Endodermal cell (in vitro differentiated cells): Measurements from ENCODE around the gene CHAT. TPM values are rescaled to one million over a fixed set of nuclear protein-coding genes. Genes with fewer than 3 reads are reported as not detected.

Source experiments
- DNase-seq: peaks from one replicate; pipeline ENCODE4 v3.0.0-alpha.2; 2017
- H3K27ac ChIP-seq: 2 replicates; pipeline ENCODE4 v1.5.1; 2013; ENCODE audit warnings: mild to moderate bottlenecking, low read depth, low read length, moderate library complexity
- H3K27me3 ChIP-seq: 2 replicates; pipeline ENCODE4 v1.6.1; 2013; ENCODE audit warnings: mild to moderate bottlenecking, low read length, moderate library complexity; ENCODE audit not compliant: insufficient read depth, control insufficient read depth, poor library complexity, severe bottlenecking
- H3K36me3 ChIP-seq: 2 replicates; pipeline ENCODE4 v1.7.0; 2013; ENCODE audit warnings: mild to moderate bottlenecking, low read length, moderate library complexity; ENCODE audit not compliant: control insufficient read depth, insufficient read depth
- H3K4me1 ChIP-seq: one replicate; pipeline ENCODE4 v1.7.0; 2013; ENCODE audit warnings: low read length; ENCODE audit not compliant: control insufficient read depth, insufficient read depth
- H3K4me3 ChIP-seq: 2 replicates; pipeline ENCODE4 v1.5.1; 2013; ENCODE audit warnings: mild to moderate bottlenecking, low read length, moderate library complexity
- H3K9ac ChIP-seq: 2 replicates; pipeline ENCODE4 v1.6.1; 2013; ENCODE audit warnings: mild to moderate bottlenecking, low read length, moderate library complexity; ENCODE audit not compliant: poor library complexity, severe bottlenecking; ENCODE audit errors: extremely low read depth
- H3K9me3 ChIP-seq: 2 replicates; pipeline ENCODE4 v1.6.1; 2013; ENCODE audit warnings: mild to moderate bottlenecking, low read length, moderate library complexity; ENCODE audit not compliant: control insufficient read depth
- H3K27ac Mint-ChIP-seq: 2 replicates; pipeline ENCODE4 v1.8.0; 2020; ENCODE audit warnings: mixed read lengths
- H3K27me3 Mint-ChIP-seq: 2 replicates; pipeline ENCODE4 v1.8.0; 2021; ENCODE audit warnings: mild to moderate bottlenecking, mixed read lengths; ENCODE audit not compliant: insufficient read depth
- H3K36me3 Mint-ChIP-seq: 2 replicates; pipeline ENCODE4 v1.8.0; 2020; ENCODE audit warnings: low read depth, mixed read lengths
- H3K4me1 Mint-ChIP-seq: 2 replicates; pipeline ENCODE4 v1.8.0; 2020; ENCODE audit warnings: mixed read lengths
- H3K4me3 Mint-ChIP-seq: 2 replicates; pipeline ENCODE4 v1.8.0; 2020; ENCODE audit warnings: mild to moderate bottlenecking, moderate library complexity, mixed read lengths
- H3K9me3 Mint-ChIP-seq: 2 replicates; pipeline ENCODE4 v1.8.0; 2020; ENCODE audit warnings: mild to moderate bottlenecking, mixed read lengths
- WGBS, 2 experiments: methylation state at CpG; one replicate each; pipeline versions ENCODE4 v1.1.5 to v1.1.7; 2013; ENCODE audit warnings: missing lambda C conversion rate in 2 of 2, mixed read lengths in 1 of 2; ENCODE audit not compliant: insufficient coverage in 1 of 2, insufficient read length in 1 of 2; 5-methylcytosine and 5-hydroxymethylcytosine counted together
- total RNA-seq, 2 donors: library from RNA; stranded (reverse); fragmentation: NEBNext Ultra II Directional in 1 of 2; extraction: Animal tissue kit (Norgen Biotek cat#: 25700) in 1 of 2; gene quantifications; 2 replicates in 1 of 2; 3 replicates in 1 of 2; pipeline ENCODE4 v1.2.1, GENCODE V29; 2021
- TF ChIP-seq, protein P1 (sequence below): fragments of 200-600 bp; sonication (generic); conservative IDR thresholded peaks from 2 replicates; pipeline ENCODE4 v1.5.0; 2021; ENCODE audit warnings: antibody characterized with exemption, mild to moderate bottlenecking

CHAT gene
- total RNA-seq, 2 donors from 2014 or later = not detected

DNA sequence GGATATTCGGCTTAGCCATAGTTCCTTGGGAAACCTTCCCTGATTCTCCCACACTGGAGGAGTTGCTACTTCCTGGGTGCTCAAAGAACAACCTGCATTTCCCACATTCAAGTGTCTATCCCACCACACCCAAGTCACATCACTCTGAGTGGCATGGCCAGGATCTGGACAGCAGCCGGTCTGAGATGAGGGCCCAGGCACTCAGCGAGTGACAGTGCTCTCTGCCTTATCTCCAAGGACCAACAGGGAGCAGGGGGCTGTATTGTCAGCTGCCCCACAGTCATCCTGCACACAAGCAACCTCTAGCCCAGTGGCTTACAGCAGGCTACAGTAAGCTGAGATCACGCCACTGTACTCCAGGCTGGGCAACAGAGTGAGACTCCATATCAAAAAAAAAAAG is 19.8 kb upstream of the CHAT start:
- no peaks in the 10 kb centered on the region for H3K36me3 ChIP-seq
- Mint-ChIP-seq H3K4me1 (no peaks in the 10 kb centered on the region), H3K27me3 (peaks cover 27% of the 10 kb centered on the region), H3K36me3 (no peaks in the 10 kb centered on the region), H3K27ac (no peak overlapping the region), H3K9me3 (no peaks in the 10 kb centered on the region), H3K4me3 (no peak overlapping the region)
- no peak overlapping the region for H3K9ac ChIP-seq
- TF ChIP-seq, protein P1, sequence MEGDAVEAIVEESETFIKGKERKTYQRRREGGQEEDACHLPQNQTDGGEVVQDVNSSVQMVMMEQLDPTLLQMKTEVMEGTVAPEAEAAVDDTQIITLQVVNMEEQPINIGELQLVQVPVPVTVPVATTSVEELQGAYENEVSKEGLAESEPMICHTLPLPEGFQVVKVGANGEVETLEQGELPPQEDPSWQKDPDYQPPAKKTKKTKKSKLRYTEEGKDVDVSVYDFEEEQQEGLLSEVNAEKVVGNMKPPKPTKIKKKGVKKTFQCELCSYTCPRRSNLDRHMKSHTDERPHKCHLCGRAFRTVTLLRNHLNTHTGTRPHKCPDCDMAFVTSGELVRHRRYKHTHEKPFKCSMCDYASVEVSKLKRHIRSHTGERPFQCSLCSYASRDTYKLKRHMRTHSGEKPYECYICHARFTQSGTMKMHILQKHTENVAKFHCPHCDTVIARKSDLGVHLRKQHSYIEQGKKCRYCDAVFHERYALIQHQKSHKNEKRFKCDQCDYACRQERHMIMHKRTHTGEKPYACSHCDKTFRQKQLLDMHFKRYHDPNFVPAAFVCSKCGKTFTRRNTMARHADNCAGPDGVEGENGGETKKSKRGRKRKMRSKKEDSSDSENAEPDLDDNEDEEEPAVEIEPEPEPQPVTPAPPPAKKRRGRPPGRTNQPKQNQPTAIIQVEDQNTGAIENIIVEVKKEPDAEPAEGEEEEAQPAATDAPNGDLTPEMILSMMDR = no peak
- H3K9me3 ChIP-seq = no peaks in the 10 kb centered on the region
- H3K4me1 ChIP-seq = no peaks in the 10 kb centered on the region
- H3K27ac ChIP-seq = no peak overlapping the region
- H3K27me3 ChIP-seq = peaks cover 5% of the 10 kb centered on the region
- no peak overlapping the region for H3K4me3 ChIP-seq
- no peak for DNase-seq
- 33 to 73% methylated on average over 1 to 3 of the region's 4 CpGs for WGBS, 2 experiments

DNA sequence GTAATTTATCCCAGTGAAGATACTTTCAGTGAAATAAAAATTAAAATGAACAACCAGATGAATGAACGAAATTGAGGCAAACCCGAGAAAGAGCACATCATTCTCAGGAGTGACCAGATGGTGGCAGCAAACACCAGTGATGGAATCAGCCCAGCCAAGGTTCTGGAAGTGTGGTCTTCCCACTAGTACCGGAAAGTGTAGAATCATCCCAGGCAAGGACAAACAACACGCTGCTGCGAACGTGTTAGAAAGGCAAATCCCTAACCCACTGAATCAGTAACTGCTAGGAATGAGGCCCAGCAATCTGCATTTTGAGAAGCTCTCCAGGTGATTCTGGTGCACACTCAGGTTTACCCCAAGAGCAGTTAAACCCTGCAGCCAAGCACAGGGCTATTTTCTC is 19.2 kb upstream of the CHAT start:
- Histone ChIP-seq H3K4me3 (no peak overlapping the region), H3K4me1 (no peaks in the 10 kb centered on the region), H3K9me3 (no peaks in the 10 kb centered on the region), H3K27ac (no peak overlapping the region), H3K36me3 (no peaks in the 10 kb centered on the region), H3K27me3 (peaks cover 5% of the 10 kb centered on the region), H3K9ac (no peak overlapping the region)
- Mint-ChIP-seq H3K9me3 (no peaks in the 10 kb centered on the region), H3K27me3 (peaks cover 32% of the 10 kb centered on the region), H3K4me3 (no peak overlapping the region), H3K27ac (no peak overlapping the region), H3K36me3 (no peaks in the 10 kb centered on the region), H3K4me1 (no peaks in the 10 kb centered on the region)
- peak; percentile 87 for DNase-seq
- TF ChIP-seq, protein P1 = peak; percentile 92
- 11% methylated on average over 2 to 6 of the region's 6 CpGs for WGBS, 2 experiments

DNA sequence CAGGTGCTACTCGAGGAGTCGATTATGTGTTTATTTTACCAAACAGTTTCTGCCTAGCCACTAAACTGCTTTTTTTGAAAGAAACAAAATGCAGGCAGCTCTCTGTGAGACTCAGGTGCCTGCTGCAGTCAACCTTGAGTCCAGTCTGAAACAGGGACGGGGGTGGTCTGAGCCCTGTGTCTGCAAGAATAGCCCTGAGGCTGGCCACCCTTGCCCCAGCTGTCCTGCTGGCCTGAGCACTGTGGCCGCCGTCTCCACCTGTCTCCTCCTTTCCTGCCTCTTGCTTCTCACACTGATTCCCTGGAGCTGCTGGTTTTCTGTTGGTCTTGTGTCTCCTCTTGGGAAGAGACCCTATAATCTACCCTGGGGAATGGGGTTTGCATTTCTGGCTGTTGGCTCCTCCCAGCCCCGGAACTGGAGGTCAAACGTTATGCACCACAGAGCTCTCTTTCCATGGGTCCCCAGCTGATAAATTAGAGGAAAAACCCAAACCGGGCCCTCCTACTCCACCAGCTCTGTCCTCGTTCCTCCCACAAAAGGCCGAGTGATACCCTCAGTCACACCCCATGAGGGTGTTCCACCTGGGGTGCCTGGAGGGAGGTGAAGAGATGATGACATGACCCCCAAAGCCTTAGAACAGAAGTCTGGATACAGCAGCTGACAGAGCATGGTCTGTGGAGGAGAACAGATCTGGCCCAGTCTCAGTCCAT is 18.7 kb upstream of the CHAT start:
- Mint-ChIP-seq H3K4me1 (no peaks in the 10 kb centered on the region), H3K4me3 (no peak overlapping the region)
- no peak for DNase-seq

More for the DNA sequence above, 18.7 kb upstream of the CHAT start:
- peaks cover 37% of the 10 kb centered on the region for H3K27me3 Mint-ChIP-seq
- Histone ChIP-seq H3K27me3 (peaks cover 5% of the 10 kb centered on the region), H3K9ac (no peak overlapping the region), H3K27ac (no peak overlapping the region), H3K36me3 (no peaks in the 10 kb centered on the region), H3K9me3 (no peaks in the 10 kb centered on the region), H3K4me3 (no peak overlapping the region), H3K4me1 (no peaks in the 10 kb centered on the region)
- TF ChIP-seq, protein P1 = no peak
- H3K9me3 Mint-ChIP-seq = no peaks in the 10 kb centered on the region
- no peak overlapping the region for H3K27ac Mint-ChIP-seq
- WGBS, 2 experiments = 83 to 84% methylated on average over 6 to 10 of the region's 10 CpGs
- no peaks in the 10 kb centered on the region for H3K36me3 Mint-ChIP-seq
